Activated CD4-positive, alpha-beta T cell treated with anti-CD3 and anti-CD28 coated beads, Interleukin-2, Interleukin-4, amounts not matched to agents 100 ng/mL and 50 ng/mL, durations not matched to agents 16 hours and 8 hours (primary cell): Measurements from ENCODE around the gene TSPAN32.
"Not testable (repeated sequence)": the region's sequence is repeated elsewhere in the genome, so short reads cannot be mapped to it uniquely, and the experiment has no call there.

Source experiments
- DNase-seq: peaks from one replicate; pipeline ENCODE4 v3.0.0-alpha.2; 2020; ENCODE audit warnings: low spot score

TSPAN32 gene

DNA sequence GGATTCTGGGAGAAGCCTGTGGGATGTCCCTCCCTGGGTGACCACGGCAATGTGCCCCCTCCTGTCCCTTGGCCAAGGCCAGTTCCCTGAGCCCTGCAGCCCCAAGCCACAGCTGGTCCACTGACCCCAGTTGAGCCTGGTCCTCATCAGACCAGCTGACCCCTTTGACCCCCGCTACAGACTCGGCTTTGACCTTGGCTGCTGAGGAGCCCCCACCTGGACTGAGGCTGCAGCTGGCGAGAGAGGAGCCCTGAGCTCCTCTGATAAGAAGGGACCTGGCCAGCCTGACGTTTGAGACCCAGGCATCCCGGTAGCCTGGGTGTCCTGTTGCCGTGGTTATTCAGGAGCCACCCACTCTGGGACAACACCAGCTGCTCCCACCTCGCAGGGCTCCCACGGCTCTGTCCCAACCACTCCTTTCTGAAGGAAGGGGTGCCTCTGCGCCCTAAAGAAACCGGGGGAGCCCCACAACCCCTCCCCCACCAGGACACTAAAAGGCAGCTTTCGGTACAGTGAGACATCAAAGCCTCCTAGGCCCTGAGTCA is 34.4 kb upstream of the TSPAN32 start:
- DNase-seq: no peak

DNA sequence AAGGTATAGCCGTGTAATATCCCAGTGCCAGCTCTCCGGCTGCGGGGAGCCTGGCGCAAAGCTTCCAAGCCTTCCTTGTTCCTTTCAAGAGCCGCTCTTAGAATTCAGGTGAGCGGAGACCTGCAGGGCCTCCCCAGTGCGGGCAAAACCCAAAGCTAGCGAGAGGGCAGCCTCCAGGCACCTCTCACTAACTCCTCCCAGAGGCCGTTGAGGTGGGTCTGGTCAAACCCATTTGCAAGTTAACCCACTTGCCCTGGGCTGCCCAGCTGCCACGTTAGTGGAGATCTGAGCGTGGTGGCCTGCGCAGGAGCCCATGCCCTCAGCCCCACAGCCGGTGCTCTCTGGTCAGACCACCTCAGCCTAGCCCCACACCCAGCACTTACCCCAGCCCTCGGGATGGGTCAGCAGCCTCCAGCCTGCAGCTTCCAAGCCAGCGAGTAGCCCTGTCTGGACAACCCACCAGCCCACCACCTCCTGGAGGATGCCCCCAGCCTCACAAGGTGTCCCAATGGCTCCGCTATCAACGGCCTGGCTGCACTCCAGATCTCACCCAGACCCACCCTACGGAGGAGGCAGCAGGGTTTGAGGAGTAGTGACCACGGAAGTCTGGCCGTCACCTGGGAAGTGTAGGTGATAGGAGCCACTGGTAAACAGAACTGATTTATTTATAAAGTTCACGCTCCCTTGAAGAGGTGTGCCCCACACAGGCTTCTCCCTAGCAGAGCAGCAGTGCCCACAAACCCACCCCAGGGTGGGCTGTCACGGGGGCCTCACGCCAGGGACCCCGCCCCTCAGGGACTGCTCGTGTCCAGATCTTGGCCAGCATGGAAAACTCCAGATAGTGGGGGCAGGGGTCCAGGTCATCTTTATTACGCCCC is 33.7 kb upstream of the TSPAN32 start:
- no peak for DNase-seq

DNA sequence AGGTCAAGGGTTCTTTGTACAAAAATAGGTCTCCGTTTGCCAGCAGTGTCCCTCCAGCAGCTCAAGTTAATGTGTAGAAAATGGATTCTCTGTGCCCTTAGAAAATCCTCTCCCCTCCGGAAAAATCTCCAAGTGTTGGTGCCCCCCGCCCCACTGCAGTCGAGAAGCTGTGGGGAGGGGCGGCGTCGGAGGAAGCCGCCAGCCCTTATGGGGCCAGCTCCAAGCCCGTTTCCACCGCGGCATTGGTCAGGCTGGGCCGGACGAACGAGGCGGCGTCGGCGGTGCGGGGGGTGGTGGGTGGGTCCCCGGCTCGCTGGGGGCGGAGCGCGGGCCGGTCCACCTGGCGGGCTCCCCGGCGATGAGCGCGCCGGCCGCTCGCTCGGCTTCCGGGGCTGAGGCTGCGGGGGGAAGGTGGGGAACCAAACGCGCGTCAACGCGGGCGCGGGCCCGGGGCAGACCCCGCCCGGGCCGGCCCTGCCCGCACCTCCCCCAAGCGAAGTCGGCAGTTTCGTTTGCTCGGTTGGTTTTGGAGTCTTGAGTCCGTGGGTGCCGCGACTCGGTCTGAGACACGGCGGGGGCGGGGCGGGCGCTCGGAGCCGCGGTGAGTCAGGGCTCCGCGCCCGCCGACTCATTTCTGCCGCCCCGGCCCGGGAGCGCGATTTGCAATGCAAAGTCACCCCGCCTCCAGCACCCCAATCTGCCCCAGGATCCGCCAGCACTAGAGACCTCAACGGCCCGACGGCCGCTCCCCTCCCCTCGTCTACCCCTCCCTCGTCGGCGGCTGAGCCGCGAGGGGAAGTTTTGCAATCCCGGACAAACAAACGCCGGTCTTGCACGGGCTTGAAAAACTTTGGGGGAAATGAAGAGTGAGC is 32.8 kb upstream of the TSPAN32 start:
- peak; percentile 58 for DNase-seq

DNA sequence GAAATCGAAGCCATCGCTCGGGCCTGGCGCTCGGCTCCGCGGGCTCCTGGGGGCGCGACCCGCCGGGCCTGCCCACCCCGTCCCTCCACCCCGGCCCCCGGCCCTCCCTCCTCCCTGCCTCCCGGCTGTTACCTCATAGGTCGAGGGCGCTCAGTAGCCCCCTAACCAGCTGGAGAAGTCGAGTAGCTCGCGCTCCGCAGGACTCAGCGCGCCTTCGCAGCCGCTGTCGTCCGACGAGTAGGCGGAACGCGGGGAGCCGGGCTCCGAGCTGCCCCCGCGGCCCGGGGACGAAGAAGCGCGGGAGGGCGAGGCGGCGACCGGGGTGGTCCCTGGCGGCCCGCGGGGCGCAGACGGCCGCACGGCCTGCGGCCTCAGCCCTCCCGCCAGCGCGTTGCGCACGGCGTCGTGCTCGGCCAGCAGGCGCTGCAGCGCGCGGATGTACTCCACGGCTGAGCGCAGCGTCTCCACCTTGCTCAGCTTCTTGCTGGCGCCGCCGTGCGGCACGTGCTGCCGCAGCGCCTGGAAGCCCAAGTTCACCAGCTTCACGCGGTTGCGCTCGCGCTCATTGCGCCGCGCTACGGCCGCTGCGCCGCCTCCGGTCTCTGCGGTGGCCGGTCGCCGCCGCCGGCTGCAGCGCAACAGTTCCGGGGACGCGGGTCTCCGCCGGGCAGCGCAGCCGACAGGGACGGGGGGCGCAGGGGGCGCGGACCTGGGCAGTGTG is 32.1 kb upstream of the TSPAN32 start:
- DNase-seq: peak; percentile 43

DNA sequence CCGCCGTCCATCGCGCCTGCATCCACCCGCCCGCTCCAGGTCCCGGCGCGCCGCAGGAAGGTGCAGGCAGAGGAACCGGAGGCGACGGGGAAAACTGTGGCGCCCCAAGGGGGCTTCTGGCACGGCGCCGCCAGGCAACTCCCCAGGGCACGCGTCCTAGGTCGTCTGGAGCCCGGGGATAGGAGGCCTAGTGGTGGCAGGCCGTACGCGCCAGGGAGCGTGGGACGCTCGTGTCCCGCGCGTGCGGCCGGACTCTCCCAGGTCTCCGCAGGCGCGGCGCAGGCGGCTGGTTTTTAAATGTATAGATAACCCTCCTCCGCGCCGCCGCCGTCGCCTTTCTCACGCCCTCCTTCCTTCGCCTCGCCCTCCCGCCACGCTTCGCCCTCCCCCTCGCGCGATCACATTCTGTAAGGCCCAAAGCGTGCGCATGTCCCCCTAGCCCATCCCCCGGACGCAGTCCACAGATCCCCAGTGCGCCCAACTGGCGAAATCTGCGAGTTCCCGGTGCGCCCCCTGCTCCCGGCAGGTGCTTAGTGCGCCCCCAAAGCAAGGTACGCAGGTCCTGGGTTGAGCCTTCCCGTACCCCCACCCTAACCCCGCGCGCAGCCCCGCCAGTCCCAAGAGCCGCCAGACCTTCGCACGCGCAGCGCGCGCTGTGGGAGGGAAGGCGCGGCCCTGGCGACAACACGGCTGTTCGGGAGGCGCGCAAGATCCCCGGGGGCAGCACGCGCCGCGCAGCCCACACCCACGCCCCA is 31.3 kb upstream of the TSPAN32 start, which contains the start of gene ASCL2:
ASCL2 (minus strand) TSS at position 267 of the 755 bp plus-strand sequence; CDS start at position 11, 256 bp downstream.
- DNase-seq: no peak

DNA sequence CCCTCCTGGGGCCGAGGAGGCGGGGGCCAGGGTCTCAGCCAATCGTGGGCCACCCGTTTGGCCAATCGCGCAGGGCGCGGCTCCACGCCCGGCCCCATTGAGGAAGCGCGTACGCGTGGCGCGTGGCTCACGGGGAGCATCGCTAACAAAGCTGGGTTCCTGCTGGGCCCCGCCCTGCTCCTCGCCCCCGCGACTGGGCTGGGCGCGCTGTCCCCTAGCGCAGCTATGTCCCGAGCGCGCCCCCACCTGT is 30.8 kb upstream of the TSPAN32 start:
- no peak for DNase-seq

DNA sequence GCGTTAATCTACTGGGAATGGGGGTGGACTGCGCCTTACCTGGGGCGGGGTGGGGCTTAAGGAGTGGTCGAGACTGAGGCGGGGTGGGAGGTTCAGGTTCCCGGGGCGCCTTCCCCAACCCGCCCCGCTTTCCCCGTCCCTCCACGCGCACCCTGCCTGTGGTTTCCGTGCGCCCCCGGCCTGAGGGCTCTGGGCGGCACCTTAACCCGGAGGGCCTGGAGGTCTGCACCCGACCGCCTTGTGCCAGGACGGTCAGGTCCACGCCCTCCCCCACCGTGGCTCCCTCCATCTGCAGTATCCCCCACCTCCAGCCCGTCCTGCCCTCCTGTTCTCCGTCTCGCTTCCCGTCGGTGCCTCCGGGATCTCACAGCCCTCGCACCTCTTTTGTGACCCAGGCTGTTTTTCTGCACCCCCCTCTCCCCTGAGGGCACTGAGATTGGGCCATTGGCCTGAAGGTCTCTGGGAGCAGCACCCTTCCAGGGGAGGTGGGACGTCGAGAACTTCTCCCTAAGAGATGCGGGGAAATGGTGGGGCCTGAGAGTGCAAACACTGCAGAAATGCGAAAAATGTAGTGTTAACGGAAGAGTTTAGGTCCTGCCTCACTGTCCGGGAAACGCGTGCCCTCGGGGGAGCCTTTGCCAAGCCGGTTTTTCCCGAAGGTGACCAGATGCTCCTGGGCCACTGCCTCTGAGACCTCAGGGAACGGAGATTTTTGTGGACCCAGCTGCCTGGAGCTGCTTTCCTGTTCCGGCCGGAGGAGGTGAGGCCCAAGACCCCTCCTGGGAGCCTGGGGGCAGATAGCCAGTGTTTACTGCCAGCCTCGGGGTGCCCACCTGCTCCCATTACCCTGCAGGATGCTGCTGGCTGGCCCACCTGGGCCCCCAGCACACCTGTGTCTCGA is 30.2 kb upstream of the TSPAN32 start:
- DNase-seq: no peak

DNA sequence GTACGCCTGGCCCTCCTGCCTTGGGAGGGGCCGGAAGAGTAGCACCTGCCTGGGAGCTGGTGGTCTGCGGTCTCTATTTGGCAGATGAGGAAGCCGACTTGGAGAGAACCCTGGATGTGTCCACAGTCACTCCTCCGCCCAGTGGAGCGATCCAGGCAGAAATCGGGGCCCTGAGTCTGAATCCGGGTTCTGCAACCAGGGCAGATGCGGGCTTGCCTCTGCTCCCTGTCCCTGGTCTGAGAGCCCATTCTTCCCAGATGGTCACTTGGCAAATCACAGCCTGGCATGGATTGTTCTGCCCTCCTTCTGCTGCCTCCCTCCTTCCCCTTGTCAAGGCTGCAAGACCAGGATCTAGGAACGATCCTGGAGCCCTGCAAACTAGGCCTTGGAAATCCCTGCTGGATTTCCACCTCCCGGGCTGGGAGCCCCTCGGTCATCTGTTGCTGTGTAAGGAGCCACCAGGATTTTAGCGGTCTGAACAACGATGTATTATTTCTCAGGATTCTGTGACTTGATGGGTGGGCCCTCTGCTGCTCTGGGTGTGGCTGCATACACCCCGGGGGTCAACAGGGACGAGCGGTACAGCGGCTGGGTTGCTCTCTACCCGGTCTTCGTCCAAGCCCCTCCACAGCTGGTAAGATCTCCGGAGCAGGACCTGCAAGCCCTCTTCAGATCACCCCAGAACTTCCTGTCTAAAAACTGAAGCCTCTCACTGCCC is 29.4 kb upstream of the TSPAN32 start:
- DNase-seq: no peak

DNA sequence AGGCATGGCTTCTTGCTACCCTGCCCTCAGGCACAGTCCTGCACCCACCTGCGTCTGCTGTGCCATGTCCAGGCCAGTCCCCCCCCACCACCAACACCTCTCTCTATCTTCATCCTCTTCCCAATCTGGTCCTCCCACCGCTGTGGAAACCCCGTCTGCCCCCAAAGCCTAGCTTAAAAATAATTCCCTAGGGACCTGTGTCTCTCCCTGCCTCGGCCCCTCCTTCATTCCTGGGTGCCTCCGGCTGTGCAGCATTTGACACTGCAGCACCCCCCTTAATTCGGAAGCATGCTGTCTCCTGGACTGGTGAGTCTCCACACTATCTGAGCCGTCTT is 28.9 kb upstream of the TSPAN32 start:
- DNase-seq: no peak

DNA sequence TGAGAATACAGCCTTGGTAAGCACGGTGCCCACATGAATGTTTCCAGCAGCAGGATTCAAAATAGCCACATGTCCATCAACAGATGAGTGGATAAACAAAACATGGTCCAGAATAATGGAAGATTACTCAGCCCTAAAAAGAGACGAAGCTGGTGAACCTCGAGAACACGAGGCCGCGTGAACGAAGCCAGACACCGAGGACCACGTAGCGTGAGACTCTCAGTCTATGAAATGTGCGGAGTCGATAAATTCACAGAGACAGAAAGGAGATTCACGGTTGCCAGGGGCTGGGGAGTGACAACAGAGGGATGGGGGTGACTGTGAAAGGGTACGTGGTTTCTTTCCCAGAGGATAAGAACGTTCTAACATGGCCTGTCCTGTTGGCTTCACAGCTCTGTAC is 28.5 kb upstream of the TSPAN32 start:
- DNase-seq: no peak

DNA sequence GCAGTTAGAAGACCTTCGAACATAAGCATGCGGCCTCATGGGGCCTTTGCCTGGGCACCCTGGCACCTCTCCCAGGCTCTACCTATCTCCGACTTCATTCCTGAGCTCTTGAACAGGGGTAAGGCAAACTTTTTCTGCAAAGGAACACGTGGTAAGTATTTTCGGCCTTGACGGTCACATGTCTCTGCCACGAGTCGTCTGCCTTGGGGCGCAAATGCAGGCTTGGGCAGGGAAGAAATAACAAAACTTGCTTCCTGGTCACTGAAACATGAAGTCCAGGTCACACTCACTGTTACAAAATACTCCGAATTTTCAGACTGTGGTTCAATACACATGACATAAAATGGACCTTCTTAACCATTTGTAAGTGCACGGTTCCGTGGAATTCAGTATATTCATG is 28.0 kb upstream of the TSPAN32 start:
- no peak for DNase-seq

DNA sequence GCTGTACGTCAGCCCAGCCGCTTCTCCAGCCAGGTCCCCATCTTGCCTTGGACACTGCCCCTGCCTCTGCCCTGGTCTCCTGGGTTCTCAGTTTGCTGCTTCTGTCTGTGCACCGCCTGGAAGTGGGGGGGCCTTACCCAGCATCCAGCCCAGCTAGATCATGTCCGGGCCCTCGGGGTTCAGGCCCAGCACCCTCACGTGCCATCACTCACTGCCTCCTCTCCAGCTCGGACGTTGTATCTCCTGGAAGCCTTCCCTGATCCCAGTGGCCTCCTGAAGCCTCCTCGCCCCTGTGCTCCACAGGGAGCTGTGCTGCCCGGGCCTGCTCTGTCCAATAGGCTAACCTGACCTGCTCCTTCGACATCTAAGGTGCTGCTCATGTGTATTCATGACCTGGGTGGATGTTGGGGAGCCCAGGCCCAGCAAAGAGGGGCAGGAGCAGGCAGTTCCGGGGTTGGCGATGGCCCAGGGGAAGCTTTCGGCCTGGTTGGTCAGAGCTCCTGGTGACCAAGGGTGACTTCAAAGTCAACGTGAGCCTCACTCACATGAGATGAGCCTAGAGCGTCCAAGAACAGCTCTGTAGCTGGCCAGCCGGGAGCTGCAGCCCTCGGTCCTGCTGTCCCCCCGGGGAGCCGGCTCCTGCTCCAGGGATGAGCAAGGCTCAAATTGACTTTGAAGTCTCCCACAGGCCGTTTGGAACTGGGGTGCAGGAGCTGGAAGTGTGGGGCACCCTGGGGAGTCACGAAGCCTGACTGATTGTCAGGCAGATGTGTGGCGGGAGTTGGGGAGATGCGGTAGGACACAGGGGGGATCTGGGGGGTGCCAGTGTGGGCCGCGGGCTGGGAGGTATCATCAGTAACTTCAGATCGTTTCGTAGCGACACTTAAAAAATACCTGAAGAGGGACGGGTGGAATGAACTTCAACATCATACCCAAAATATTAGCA is 26.2 kb upstream of the TSPAN32 start:
- no peak for DNase-seq

DNA sequence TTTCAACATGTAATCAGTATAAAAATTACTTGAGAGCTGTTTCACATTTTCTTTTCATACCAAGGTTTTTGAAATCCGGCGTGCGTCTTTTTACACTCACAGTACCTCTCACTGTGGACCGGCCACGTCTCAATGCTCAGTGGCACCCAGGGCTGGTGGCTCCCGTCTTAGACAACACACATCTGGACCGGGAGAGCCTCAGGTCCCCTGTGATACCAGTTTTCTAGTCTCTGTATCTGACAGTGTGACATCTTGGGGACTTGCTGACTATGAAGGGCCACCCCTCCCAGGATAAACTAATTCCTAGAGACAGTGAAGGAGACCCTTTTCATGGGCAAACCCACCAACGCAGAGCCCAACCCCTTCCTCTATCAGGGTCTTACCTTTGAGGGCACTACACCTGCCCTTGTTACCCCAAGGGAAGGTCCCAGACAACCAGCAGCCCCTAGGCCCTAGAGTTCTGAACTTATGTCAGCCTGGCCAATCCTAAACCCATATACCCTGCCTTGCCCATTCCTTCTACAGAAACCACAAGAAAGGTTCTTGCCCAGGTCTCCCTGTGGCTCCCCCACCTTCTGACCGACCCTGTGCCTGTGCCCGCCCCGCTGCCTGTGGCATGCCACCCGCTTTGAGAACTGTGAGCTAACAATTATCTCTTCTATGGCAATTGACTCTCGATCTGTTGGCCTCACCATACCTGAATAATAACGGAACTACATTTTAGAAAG is 25.4 kb upstream of the TSPAN32 start:
- no peak for DNase-seq

DNA sequence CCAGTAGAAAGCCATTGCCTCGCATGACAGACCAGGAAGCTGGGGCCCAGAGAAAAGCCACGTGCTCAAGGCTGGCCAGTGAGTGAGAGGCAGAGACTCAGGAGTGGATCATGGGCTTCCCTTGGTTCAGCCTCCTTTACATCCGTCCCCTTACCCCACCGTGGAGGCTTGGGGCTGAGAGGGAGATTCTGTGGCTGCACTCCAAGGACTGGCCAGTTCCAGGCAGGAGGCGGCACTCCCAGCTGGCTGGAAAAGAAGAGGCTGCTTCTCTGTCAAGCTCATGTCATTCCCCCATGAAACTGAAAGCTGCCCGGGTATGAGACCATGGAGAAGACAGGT is 24.8 kb upstream of the TSPAN32 start:
- DNase-seq: no peak

DNA sequence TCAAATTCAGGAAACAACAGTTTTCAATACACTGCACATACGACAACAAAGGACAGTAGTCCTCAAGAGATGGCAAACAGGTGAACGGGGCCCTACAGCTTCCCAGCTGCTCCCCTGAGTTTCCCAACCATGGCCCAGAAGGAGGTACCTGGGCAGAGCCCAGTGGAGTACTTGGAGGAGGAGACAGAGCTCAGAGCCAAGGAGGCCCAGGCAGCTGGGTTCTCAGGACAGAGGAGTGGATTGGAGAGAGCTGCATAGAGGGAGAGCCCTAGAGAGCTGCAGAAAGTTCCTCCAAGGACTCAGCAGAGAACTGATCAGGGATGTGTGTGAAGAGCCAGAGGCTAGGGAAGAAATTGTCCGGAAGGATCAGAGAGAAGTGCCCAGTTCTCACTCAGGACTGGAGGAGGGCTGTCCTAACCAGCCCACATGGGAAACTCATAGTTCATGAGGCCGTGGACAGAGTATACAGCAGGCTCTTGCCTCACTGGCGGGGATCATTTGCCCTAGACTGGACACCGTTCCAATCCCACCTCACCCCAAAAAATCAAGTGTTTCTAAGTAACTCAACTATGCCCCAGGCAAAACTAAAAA is 23.8 kb upstream of the TSPAN32 start:
- no peak for DNase-seq

DNA sequence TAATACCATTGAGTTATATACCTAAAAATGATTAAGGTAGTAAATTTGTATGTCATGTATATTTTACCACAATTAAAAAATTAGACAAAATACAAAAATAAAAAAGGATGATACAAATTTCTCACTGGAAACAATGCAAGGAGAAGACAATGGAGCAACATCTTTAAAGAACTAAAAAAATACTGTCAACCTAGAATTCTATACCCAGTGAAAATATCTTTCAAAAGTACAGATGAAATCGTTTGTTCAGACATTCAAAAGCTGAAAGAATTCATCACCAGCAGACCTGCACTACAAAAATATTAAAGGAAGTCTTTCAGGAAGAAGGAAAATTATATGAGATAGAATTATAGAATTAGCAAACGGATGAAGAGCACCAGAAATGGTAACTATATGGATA is 21.6 kb upstream of the TSPAN32 start:
- no peak for DNase-seq

DNA sequence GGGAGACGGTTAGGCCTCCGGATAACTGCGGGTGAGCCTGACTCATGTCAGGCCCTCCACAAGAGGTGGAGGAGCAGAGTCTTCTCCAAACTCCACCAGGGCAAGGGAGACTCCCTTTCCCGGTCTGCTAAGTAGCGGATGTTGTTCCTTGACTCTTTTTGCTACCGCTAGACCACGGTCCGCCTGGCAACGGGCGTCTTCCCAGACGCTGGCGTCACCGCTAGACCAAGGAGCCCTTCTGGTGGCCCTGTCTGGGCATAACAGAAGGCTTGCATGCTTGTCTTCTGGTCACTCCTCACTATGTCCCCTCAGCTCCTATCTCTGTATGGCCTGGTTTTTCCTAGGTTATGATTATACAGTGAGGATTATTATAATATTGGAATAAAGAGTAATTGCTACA is 15.5 kb upstream of the TSPAN32 start:
- DNase-seq: not testable (repeated sequence)

DNA sequence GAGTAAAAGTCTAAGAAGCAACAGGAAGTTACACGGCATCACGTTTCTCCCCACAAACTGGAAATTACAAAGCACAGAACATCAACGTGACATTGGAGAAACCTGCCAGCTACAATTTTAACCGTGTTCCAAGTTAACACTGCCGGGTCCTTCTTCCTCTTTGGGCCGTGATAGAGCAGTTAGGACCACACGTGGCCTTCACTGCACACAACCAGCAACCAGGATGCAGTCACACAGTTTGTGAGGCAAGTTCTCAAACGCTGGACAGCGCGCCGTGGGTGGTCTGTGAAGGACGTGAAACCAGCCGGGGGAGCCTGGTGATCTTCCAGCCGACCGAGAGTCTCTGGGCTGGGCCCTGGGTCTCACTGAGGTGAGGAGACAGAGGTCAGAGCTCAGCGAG is 14.7 kb upstream of the TSPAN32 start:
- DNase-seq: no peak
